ENCODE data around the gene ELMO2. TPM values are rescaled to one million over a fixed set of nuclear protein-coding genes. Genes with fewer than 3 reads are reported as not detected.

Gene ELMO2
- total and polyA plus RNA-seq, 4 donors, result 19.6 to 56.5 (median 45.9) TPM

DNA sequence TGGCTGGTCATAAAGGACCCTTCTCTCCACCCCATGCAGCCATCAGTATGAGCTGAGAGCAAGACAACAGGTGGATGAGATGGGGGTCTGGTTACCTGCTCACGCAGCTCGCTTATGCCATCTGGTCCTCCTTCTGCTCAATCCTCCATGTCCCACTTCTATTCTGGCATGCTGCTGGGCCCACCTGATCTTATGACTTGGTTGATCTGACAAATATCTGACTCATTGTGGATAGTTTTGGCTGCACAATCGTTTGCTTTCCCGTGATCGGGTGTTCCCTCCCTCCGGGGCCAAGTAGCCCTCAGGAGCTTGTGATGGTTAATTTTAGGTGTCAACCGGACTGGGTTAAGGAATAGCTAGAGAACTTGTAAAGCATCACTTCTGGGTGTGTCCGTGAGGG is 26.6 kb upstream of the ELMO2 start:
- WGBS, 2 donors, result 85 to 89% methylated on average over 8 of the region's 8 CpGs
- ATAC-seq (ENCODE audit: insufficient read depth, low FRiP score) (no peak), DNase-seq (no peak)
- Histone ChIP-seq H3K4me1 (ENCODE audit: control insufficient read depth in 5 of 5, insufficient read depth in 5 of 5, low read length in 5 of 5) (no peaks in the 10 kb centered on the region), H3K36me3 (ENCODE audit: control insufficient read depth in 4 of 4, insufficient read depth in 4 of 4, low read length in 4 of 4) (no peaks in the 10 kb centered on the region), H3K9ac (ENCODE audit: insufficient read depth in 1 of 2, low read length in 2 of 2) (no peak overlapping the region), H3K27ac (ENCODE audit: low read depth in 1 of 2, low read length in 1 of 2) (no peak overlapping the region), H3K4me3 (no peak overlapping the region), H3K9me3 (ENCODE audit: control insufficient read depth in 4 of 4, insufficient read depth in 3 of 4, low read length in 3 of 4) (peaks cover 0 to 1% (median 0%) of the 10 kb centered on the region in 4 donors), H3K27me3 (ENCODE audit: control insufficient read depth in 3 of 3, insufficient read depth in 3 of 3, low read length in 2 of 3) (no peaks in the 10 kb centered on the region)
- TF ChIP-seq, protein P1, sequence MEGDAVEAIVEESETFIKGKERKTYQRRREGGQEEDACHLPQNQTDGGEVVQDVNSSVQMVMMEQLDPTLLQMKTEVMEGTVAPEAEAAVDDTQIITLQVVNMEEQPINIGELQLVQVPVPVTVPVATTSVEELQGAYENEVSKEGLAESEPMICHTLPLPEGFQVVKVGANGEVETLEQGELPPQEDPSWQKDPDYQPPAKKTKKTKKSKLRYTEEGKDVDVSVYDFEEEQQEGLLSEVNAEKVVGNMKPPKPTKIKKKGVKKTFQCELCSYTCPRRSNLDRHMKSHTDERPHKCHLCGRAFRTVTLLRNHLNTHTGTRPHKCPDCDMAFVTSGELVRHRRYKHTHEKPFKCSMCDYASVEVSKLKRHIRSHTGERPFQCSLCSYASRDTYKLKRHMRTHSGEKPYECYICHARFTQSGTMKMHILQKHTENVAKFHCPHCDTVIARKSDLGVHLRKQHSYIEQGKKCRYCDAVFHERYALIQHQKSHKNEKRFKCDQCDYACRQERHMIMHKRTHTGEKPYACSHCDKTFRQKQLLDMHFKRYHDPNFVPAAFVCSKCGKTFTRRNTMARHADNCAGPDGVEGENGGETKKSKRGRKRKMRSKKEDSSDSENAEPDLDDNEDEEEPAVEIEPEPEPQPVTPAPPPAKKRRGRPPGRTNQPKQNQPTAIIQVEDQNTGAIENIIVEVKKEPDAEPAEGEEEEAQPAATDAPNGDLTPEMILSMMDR (IDR thresholded peaks at IDR 0.05; ENCODE audit: control extremely low read depth, extremely low read depth), result no peak

DNA sequence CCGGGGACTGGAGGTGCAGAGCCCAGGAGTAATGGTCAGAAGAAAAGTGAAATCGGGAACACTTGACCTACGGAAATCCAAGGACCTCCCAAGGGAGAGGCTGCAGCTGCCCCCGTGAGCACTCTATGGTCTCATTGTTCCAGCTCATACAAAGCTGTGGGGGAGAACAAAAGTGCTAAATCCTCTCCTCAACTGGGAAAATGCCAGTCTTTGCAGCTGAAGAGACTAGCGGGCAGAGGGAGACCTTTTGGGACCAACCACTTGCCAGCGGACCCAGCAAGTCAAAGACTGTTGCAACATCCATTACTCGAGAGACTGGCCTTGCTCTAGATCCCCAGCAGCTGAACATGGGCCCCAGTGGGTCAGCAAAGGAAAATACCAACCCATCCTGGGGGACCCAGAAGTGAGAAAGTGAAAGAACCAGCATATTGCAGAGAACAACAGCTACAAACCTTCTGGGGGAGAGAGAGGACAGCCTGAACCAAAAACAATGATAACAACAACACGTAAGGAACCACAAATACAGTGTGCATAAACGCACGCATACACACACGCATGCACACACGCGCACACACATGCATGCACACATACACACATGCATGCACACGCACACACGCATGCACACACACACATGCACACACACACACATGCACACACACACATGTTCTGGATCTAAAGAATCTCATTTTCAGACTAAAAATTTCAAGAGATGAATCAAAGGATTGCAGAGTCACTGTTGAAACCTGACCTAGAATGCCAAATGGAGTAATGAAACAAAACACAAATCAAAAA is 24.7 kb upstream of the ELMO2 start:
- 82 to 89% methylated on average over 15 of the region's 15 CpGs for WGBS, 2 donors
- TF ChIP-seq, protein P1 (IDR thresholded peaks at IDR 0.05; ENCODE audit: control extremely low read depth, extremely low read depth), result no peak
- no peaks in the 10 kb centered on the region for H3K4me1 ChIP-seq (ENCODE audit: control insufficient read depth in 5 of 5, insufficient read depth in 5 of 5, low read length in 5 of 5)
- H3K9me3 ChIP-seq (ENCODE audit: control insufficient read depth in 4 of 4, insufficient read depth in 3 of 4, low read length in 3 of 4), result peaks cover 0 to 1% (median 0%) of the 10 kb centered on the region in 4 donors
- H3K4me3 ChIP-seq, result no peak overlapping the region
- no peak overlapping the region for H3K27ac ChIP-seq (ENCODE audit: low read depth in 1 of 2, low read length in 1 of 2)
- H3K27me3 ChIP-seq (ENCODE audit: control insufficient read depth in 3 of 3, insufficient read depth in 3 of 3, low read length in 2 of 3), result no peaks in the 10 kb centered on the region
- no peak for ATAC-seq (ENCODE audit: insufficient read depth, low FRiP score)
- no peaks in the 10 kb centered on the region for H3K36me3 ChIP-seq (ENCODE audit: control insufficient read depth in 4 of 4, insufficient read depth in 4 of 4, low read length in 4 of 4)
- H3K9ac ChIP-seq (ENCODE audit: insufficient read depth in 1 of 2, low read length in 2 of 2), result no peak overlapping the region
- no peak for DNase-seq

DNA sequence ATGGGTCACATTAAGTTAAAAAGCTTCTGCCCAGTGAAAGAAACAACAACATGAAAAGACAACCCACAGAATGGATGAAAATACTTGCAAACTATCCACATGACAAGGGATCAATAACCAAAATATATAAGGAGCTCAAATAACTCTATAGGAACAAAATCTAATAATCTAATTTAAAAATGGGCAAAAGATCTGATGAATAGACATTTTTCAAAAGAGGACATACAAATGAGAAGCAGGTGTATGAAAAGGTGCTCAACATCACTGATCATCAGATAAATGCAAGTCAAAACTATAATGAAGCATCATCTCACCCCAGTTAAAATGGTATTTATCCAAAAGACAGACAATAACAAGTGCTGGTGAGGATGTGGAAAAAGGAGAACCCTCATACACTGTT is 21.0 kb upstream of the ELMO2 start:
- Histone ChIP-seq H3K4me3 (no peak overlapping the region), H3K27me3 (ENCODE audit: control insufficient read depth in 3 of 3, insufficient read depth in 3 of 3, low read length in 2 of 3) (peaks cover 0 to 4% (median 0%) of the 10 kb centered on the region in 3 donors), H3K9ac (ENCODE audit: insufficient read depth in 1 of 2, low read length in 2 of 2) (no peak overlapping the region), H3K4me1 (ENCODE audit: control insufficient read depth in 5 of 5, insufficient read depth in 5 of 5, low read length in 5 of 5) (no peaks in the 10 kb centered on the region), H3K27ac (ENCODE audit: low read depth in 1 of 2, low read length in 1 of 2) (no peak overlapping the region), H3K9me3 (ENCODE audit: control insufficient read depth in 4 of 4, insufficient read depth in 3 of 4, low read length in 3 of 4) (no peaks in the 10 kb centered on the region), H3K36me3 (ENCODE audit: control insufficient read depth in 4 of 4, insufficient read depth in 4 of 4, low read length in 4 of 4) (no peaks in the 10 kb centered on the region)
- TF ChIP-seq, protein P1 (IDR thresholded peaks at IDR 0.05; ENCODE audit: control extremely low read depth, extremely low read depth), result no peak
- ATAC-seq (ENCODE audit: insufficient read depth, low FRiP score) (no peak), DNase-seq (no peak)
